ENCODE data around the gene CASTOR2. TPM values are rescaled to one million over a fixed set of nuclear protein-coding genes. Genes with fewer than 3 reads are reported as not detected.
A peak's percentile ranks its signal among the peaks of the same experiment; 100 is the strongest.
"Not testable (repeated sequence)": the region's sequence is repeated elsewhere in the genome, so short reads cannot be mapped to it uniquely, and the experiment has no call there.

Gene CASTOR2
- total RNA-seq, 1 donor from 2014 or later: 17.7 TPM

- no peak for DNase-seq (ENCODE audit: extremely low read depth, low read depth, low spot score)
Measured at GRCh38 chr7:74993121-74993520, 28.6 kb downstream of the CASTOR2 start.

GRCh38 chr7:74994869-74995543 lies 30.5 kb downstream of the CASTOR2 start:
- DNase-seq (ENCODE audit: extremely low read depth, low read depth, low spot score): not testable (repeated sequence)

GRCh38 chr7:74996361-74996760 lies 31.9 kb downstream of the CASTOR2 start:
- not testable (repeated sequence) for DNase-seq (ENCODE audit: extremely low read depth, low read depth, low spot score)

DNA sequence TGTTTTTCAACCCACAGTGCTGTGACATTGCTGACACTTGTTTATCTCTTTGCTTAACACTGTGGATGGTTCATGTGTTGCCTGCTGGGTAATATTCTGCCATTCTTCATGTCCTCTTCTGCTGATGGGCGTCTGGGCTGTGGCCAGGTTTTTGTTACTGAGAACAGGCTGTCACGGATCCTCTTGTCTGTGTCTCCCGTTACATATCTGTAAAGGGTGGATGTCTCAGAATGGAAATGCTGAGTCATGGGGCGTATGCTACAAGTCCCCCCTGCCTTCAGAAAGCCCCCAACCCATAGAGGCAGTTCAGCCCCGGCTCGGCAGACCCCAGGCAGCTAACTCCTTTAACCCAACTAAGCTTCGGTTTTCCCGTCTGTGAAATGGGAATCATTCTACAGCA lies 33.3 kb downstream of the CASTOR2 start:
- DNase-seq (ENCODE audit: extremely low read depth, low read depth, low spot score): not testable (repeated sequence)

GRCh38 chr7:75001356-75001755 lies 36.9 kb downstream of the CASTOR2 start:
- DNase-seq (ENCODE audit: extremely low read depth, low read depth, low spot score): not testable (repeated sequence)

DNA sequence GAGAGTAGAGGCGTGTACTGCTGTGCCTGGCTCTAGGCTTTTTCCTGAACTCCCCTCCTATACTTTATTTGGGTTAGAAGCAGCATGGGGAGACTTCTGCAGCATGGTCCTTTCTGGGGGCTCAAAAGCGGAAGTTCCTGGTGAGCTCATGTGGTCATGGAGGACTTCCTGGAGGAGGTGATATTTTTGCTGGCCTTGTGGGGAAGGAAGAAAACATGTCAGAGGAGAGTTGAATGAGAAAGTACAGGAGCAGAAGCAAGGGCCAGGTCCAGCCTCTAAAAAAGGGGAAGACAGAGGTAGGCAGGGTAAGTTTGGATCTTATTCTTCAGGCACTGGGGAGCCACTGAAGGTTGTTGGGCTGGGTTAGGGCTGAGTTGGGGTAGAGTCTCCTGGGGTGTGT lies 45.5 kb downstream of the CASTOR2 start:
- no peak for DNase-seq (ENCODE audit: extremely low read depth, low read depth, low spot score)

DNA sequence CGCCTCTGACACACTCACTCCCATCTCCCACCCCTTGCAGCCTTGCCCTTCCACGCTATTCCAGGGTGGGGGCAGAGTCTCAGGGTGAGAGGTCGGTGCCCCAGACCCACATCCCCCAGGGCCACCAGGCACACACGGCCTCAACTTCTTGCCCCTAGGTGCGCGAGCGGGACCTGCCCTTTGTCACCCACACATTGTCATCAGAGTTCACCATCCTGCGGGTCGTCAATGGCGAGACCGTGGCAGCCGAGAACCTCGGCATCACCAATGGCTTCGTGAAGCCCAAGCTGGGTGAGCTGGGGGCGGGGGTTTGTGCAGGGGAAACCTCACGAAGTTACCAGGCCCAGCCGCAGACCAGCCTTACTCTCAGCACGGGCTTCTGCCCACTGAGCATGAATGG lies 53.3 kb downstream of the CASTOR2 start:
- no peak for DNase-seq (ENCODE audit: extremely low read depth, low read depth, low spot score)

- no peak for DNase-seq (ENCODE audit: extremely low read depth, low read depth, low spot score)
Measured at GRCh38 chr7:75018570-75019364, 54.3 kb downstream of the CASTOR2 start.

GRCh38 chr7:75019800-75020199 lies 55.3 kb downstream of the CASTOR2 start:
- no peak for DNase-seq (ENCODE audit: extremely low read depth, low read depth, low spot score)

DNA sequence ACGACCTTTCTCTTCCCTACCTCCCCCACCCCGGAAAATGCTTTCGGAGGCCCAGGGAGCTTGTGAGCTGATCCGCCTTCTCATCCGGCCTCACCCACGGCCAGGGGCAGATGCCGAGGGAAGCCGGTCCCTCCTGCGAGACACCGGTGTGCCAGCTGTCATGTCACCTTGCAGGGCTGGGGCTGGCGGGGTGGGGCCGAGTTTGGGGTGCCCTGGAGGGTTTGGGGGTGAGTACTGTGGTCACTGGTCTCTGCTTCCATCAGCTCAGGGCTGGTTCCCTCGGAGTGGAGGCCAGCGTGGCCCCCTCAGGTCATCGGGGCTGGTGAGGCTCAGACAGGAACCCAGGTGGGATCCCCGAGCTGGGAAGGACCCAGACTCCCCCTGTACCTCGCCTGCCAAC lies 60.4 kb downstream of the CASTOR2 start:
- no peak for DNase-seq (ENCODE audit: extremely low read depth, low read depth, low spot score)

DNA sequence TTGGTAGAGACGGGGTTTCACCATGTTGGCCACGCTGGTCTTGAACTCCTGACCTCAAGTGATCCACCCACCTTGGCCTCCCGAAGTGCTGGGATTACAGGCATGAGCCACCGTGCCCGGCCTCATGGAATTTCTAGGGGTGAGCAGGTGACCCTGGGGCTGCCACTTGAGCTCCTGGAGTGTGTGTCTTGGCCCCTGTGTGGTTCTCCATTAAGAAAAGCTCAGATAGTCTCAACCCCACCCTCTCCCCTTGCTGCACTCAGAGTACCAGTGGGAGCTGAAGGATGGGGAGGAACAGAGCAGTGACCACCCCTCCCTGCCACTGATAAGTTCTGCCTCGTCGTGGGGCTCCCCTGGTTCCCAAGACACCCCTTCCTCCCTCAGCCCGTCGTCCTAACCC lies 63.8 kb downstream of the CASTOR2 start:
- DNase-seq (ENCODE audit: extremely low read depth, low read depth, low spot score): no peak

GRCh38 chr7:75033064-75033463 lies 68.6 kb downstream of the CASTOR2 start:
- DNase-seq (ENCODE audit: extremely low read depth, low read depth, low spot score): no peak

DNA sequence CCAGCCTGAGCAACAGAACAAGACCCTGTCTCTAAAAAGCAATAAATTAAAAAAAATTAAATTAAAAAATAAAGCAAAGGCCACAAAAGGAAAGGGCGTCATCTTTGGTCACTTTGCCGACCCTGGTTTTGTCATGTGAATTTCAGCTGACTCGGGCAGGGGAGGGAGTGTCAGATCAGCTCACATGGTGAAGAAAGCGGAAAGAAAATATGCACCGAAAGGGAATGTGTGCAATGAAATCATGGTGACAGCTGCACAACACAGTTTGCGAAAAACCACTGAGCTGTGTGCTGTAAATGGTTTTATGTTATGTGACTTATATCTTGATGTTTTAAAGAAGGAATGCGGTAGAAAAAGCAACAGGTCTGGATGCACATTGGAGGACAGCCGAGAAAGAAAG lies 69.3 kb downstream of the CASTOR2 start:
- DNase-seq (ENCODE audit: extremely low read depth, low read depth, low spot score): no peak

- no peak for DNase-seq (ENCODE audit: extremely low read depth, low read depth, low spot score)
Measured at GRCh38 chr7:75038508-75038907, 74.0 kb downstream of the CASTOR2 start.

DNA sequence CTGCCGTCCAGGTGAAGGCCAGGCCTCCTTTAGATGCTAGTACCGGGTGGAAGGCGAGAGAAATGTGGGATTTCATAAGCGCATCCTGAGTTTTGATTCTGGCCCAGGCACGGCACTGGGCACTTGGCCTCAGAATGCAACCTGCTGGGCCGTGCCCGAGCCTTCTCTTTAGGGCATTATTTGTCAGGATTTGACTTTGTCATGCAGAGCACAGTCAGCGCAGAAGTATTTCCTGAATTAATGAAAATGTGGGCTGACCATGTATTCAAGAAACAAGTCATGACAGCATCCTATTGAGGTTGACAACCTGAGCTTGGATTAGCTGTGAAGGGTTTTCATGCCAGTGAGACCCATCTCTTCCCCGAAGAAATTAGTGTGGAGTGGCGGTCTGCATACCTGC lies 74.7 kb downstream of the CASTOR2 start:
- peak; percentile 12 for DNase-seq (ENCODE audit: extremely low read depth, low read depth, low spot score)

DNA sequence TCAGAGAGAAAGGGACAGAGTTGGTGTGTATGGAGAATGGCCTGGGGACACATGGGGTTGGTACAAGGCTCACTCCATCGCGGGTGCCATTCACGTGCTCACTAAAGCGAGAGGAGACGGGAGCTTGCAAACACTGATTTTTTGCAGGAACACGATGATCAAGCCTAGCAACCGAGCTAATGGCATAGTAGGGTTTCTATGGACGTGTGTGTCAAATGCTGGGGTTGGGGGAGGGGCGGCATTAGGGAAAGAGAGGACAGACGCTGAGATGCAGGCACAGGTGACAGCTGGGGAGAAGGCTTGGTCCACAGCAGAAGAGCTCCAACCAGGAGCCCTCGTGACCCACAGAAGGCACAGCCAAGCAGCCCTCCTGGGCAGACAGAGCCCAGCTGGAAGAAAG lies 75.2 kb downstream of the CASTOR2 start:
- no peak for DNase-seq (ENCODE audit: extremely low read depth, low read depth, low spot score)

DNA sequence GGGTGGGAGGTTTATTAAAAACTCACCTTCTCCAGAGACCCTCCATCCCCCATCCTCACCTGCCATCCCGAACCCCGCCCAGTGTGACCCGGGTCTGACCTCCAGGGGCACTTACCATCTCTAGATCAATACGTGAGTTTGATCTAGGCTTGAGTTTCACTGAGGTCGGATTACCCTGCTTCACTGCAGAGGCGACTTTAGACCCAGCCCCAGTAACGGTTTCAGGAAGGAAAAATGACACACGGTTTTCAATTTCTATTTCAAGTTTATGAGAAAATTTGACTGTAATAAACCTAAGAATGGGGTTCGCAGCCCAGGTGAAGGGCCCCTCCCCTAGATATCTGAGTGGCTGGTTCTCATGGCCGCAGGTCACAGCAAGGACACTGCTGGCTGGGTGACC lies 76.0 kb downstream of the CASTOR2 start:
- DNase-seq (ENCODE audit: extremely low read depth, low read depth, low spot score): no peak

- no peak for DNase-seq (ENCODE audit: extremely low read depth, low read depth, low spot score)
Measured at GRCh38 chr7:75042286-75042685, 77.8 kb downstream of the CASTOR2 start.

DNA sequence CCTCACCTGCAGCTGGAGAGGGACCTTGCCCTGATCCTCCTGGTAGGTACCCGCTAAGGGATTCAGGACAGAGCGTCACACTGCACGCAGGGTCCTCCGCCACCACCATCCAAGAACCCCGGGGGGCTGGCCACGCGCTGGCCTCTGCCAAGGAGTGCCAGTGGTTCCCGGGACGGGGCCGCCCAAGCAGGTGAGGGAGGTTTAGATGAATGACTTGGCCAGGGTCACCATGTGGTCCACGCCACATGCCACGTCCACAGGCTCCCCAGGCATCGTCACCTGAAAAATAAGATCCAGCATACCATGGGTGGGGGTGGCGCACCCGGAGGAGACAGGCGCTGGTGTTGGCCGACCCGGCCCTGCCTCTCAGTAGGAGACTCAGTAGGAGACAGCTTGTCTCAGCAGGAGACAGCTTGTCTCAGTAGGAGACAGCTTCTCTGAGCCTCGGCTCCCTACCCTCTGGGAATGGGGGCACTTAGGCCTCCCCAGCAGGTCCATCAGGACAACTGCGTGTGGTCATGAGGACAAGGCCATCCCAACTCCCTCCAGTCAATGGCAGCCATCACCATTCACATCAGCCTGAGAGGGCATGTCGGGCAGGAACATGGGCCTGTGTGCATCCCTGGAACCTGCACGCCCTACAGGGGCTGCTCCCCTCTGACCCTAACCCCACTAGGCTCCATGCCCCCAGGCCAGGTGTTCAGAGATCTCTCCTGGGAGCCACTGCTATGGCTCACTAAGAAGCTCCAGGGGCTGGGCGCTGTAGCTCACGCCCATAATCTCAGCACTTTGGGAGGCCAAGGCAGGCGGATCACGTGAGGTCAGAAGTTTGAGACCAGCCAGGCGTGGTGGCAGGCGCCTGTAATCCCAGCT lies 78.6 kb downstream of the CASTOR2 start:
- DNase-seq (ENCODE audit: extremely low read depth, low read depth, low spot score): no peak

GRCh38 chr7:75045881-75046280 lies 81.4 kb downstream of the CASTOR2 start:
- no peak for DNase-seq (ENCODE audit: extremely low read depth, low read depth, low spot score)

Data from glomerular endothelial cell (primary cell).